Activated CD4-positive, alpha-beta memory T cell treated with anti-CD3 and anti-CD28 coated beads for 36 hours (primary cell): ENCODE measurements around the gene DNLZ. TPM values are rescaled to one million over a fixed set of nuclear protein-coding genes. Genes with fewer than 3 reads are reported as not detected.
"Not testable (repeated sequence)": the region's sequence is repeated elsewhere in the genome, so short reads cannot be mapped to it uniquely, and the experiment has no call there.

Experiments
- CTCF ChIA-PET: fragments of 350-600 bp; sonication (Branson Sonifier 250); formaldehyde crosslinking; loops from one replicate; lab custom pipeline; 2021; ENCODE audit warnings: antibody characterized with exemption, inconsistent platforms; lab: Charles Lee
- POLR2A ChIA-PET: fragments of 350-600 bp; sonication (Branson Sonifier 250); formaldehyde crosslinking; loops from one replicate; lab custom pipeline; 2021; ENCODE audit warnings: antibody characterized with exemption; lab: Charles Lee
- DNase-seq: peaks from one replicate; pipeline ENCODE4 v3.0.0-alpha.2; 2020
- H3K27ac Mint-ChIP-seq: one replicate; pipeline ENCODE4 v1.8.0; 2021; ENCODE audit warnings: mixed read lengths
- H3K27me3 Mint-ChIP-seq: one replicate; pipeline ENCODE4 v1.8.0; 2021; ENCODE audit warnings: mixed read lengths
- H3K36me3 Mint-ChIP-seq: one replicate; pipeline ENCODE4 v1.8.0; 2021; ENCODE audit warnings: mixed read lengths
- H3K4me1 Mint-ChIP-seq: one replicate; pipeline ENCODE4 v1.8.0; 2021; ENCODE audit warnings: low read depth, mixed read lengths
- H3K4me3 Mint-ChIP-seq: one replicate; pipeline ENCODE4 v1.8.0; 2021; ENCODE audit warnings: mild to moderate bottlenecking, mixed read lengths
- H3K9me3 Mint-ChIP-seq: one replicate; pipeline ENCODE4 v1.8.0; 2021; ENCODE audit warnings: mixed read lengths
- intact Hi-C: fragments of 100-400 bp; cut with micrococcal nuclease; formaldehyde crosslinking; loops from one replicate; pipeline ENCODE4 v1.15.1; 2023
- total RNA-seq, 2 experiments: library from RNA; stranded (reverse); gene quantifications; one replicate each; pipeline ENCODE4 v1.2.3, GENCODE V29; 2021

DNLZ gene
- total RNA-seq, result 10 to 100 TPM; 14.5 to 15.2 TPM

GRCh38 chr9:136363106-136363948, at the start of gene DNLZ:
TSS of gene DNLZ (minus strand) at chr9:136363744. CDS start at chr9:136363714, 30 bp downstream.
- POLR2A ChIA-PET, result interaction anchor here (0.8 to 1.6 kb wide), 12 partner anchors 9 to 254 kb away, joined by 3 to 5 read pairs (median 4); partner anchors contain the start of genes ENTR1, GPSM1 and PMPCA
- no peaks in the 10 kb centered on the region for H3K9me3 Mint-ChIP-seq

GRCh38 chr9:136412962-136413361, 49.4 kb upstream of the DNLZ start:
- intact Hi-C loops, result no loop called here
- H3K27ac Mint-ChIP-seq, result no peak overlapping the region
- no peaks in the 10 kb centered on the region for H3K27me3 Mint-ChIP-seq
- H3K36me3 Mint-ChIP-seq, result peaks cover 59% of the 10 kb centered on the region
- H3K4me1 Mint-ChIP-seq, result peaks cover 39% of the 10 kb centered on the region
- DNase-seq, result no peak
- ChIA-PET POLR2A (no interaction called here), CTCF (interaction anchor here (1.2 to 1.5 kb wide), 2 partner anchors 11 to 13 kb away, joined by 3 to 5 read pairs; partner anchors contain the start of gene SNAPC4)
- H3K9me3 Mint-ChIP-seq, result no peaks in the 10 kb centered on the region
- H3K4me3 Mint-ChIP-seq, result no peak overlapping the region

More at GRCh38 chr9:136363106-136363948, at the start of gene DNLZ:
- H3K36me3 Mint-ChIP-seq, result no peaks in the 10 kb centered on the region
- intact Hi-C loops, result loop anchor here (1.0 to 2.0 kb wide), 4 partner anchors 40 to 120 kb away; partner anchors contain the start of genes ENTR1, INPP5E, PMPCA and SEC16A
- peak within 1 kb of the TSS; percentile 88 for H3K27ac Mint-ChIP-seq
- CTCF ChIA-PET, result interaction anchor here (0.6 to 2.4 kb wide), 24 partner anchors 9 to 402 kb away, joined by 3 to 13 read pairs (median 3); partner anchors contain the start of genes SNAPC4 and UBAC1
- peaks cover 9% of the 10 kb centered on the region for H3K4me1 Mint-ChIP-seq
- peak within 1 kb of the TSS; percentile 83 for H3K4me3 Mint-ChIP-seq
- peak; percentile 98 for DNase-seq
- H3K27me3 Mint-ChIP-seq, result no peaks in the 10 kb centered on the region

GRCh38 chr9:136411378-136411777, 47.8 kb upstream of the DNLZ start:
- Mint-ChIP-seq H3K27me3 (no peaks in the 10 kb centered on the region), H3K4me3 (peak overlapping the region; percentile 91), H3K4me1 (peaks cover 50% of the 10 kb centered on the region), H3K27ac (peak overlapping the region; percentile 84), H3K9me3 (no peaks in the 10 kb centered on the region), H3K36me3 (peaks cover 61% of the 10 kb centered on the region)
- POLR2A ChIA-PET, result interaction anchor here (0.9 to 1.8 kb wide), 5 partner anchors 8 to 128 kb away, joined by 3 to 6 read pairs (median 3); partner anchors contain the start of gene DNLZ
- intact Hi-C loops, result loop anchor here (1.0 to 2.0 kb wide), 2 partner anchors 28 to 49 kb away; partner anchors contain the start of genes DNLZ and INPP5E
- CTCF ChIA-PET, result no interaction called here
- no peak for DNase-seq

- ChIA-PET POLR2A (interaction anchor here (0.8 to 1.8 kb wide), 7 partner anchors 7 to 130 kb away, joined by 3 to 7 read pairs (median 3); partner anchors contain the start of gene DNLZ), CTCF (interaction anchor here (1.7 to 1.9 kb wide), 2 partner anchors 10 to 685 kb away, joined by 4 to 19 read pairs; partner anchors contain the start of gene SNAPC4)
- Mint-ChIP-seq H3K36me3 (peaks cover 60% of the 10 kb centered on the region), H3K9me3 (no peaks in the 10 kb centered on the region), H3K27me3 (no peaks in the 10 kb centered on the region), H3K4me3 (peak within 1 kb of the TSS; percentile 91), H3K27ac (peak within 1 kb of the TSS; percentile 94), H3K4me1 (peaks cover 55% of the 10 kb centered on the region)
- peak; percentile 97 for DNase-seq
- intact Hi-C loops, result loop anchor here (1.0 to 2.0 kb wide), 2 partner anchors 29 to 48 kb away; partner anchors contain the start of genes DNLZ and INPP5E
Measured at GRCh38 chr9:136410500-136411287, 47.1 kb upstream of the DNLZ start, which contains the start of the genes ENTR1 and PMPCA. TSS of gene ENTR1 (minus strand) at chr9:136410614. CDS start at chr9:136410397, 217 bp downstream. TSS of gene PMPCA (plus strand) at chr9:136410658. CDS start at chr9:136410669, 11 bp downstream.

- no peaks in the 10 kb centered on the region for H3K9me3 Mint-ChIP-seq
- H3K4me3 Mint-ChIP-seq, result peak overlapping the region; percentile 88
- H3K4me1 Mint-ChIP-seq, result peaks cover 64% of the 10 kb centered on the region
- H3K36me3 Mint-ChIP-seq, result peaks cover 65% of the 10 kb centered on the region
- H3K27me3 Mint-ChIP-seq, result no peaks in the 10 kb centered on the region
- intact Hi-C loops, result loop anchor here (2.0 kb wide), 1 partner anchor 47 kb away; the partner anchor contains the start of gene DNLZ
- POLR2A ChIA-PET, result interaction anchor here (0.7 to 1.8 kb wide), 8 partner anchors 9 to 131 kb away, joined by 3 to 7 read pairs (median 4); partner anchors contain the start of gene DNLZ
- CTCF ChIA-PET, result interaction anchor here (1.0 to 1.9 kb wide), 4 partner anchors 9 to 686 kb away, joined by 3 to 19 read pairs (median 4); partner anchors contain the start of gene SNAPC4
- peak overlapping the region; percentile 94 for H3K27ac Mint-ChIP-seq
- peak; percentile 64 for DNase-seq
Measured at GRCh38 chr9:136409557-136410455, 46.3 kb upstream of the DNLZ start.

- peak; percentile 62 for DNase-seq
- Mint-ChIP-seq H3K4me1 (peaks cover 74% of the 10 kb centered on the region), H3K36me3 (peaks cover 59% of the 10 kb centered on the region), H3K9me3 (no peaks in the 10 kb centered on the region), H3K4me3 (peak overlapping the region; percentile 38), H3K27me3 (no peaks in the 10 kb centered on the region), H3K27ac (peak overlapping the region; percentile 79)
- intact Hi-C loops, result no loop called here
- ChIA-PET POLR2A (no interaction called here), CTCF (no interaction called here)
Measured at GRCh38 chr9:136407911-136408310, 44.4 kb upstream of the DNLZ start.

GRCh38 chr9:136407061-136407460, 43.5 kb upstream of the DNLZ start:
- intact Hi-C loops, result not testable (repeated sequence)
- H3K4me1 Mint-ChIP-seq, result peaks cover 75% of the 10 kb centered on the region

GRCh38 chr9:136405904-136406303, 42.4 kb upstream of the DNLZ start:
- Mint-ChIP-seq H3K36me3 (peaks cover 61% of the 10 kb centered on the region), H3K4me3 (peak overlapping the region; percentile 20), H3K4me1 (peaks cover 67% of the 10 kb centered on the region), H3K27ac (peak overlapping the region; percentile 64)
- DNase-seq, CTCF ChIA-PET, POLR2A ChIA-PET, H3K27me3 Mint-ChIP-seq, H3K9me3 Mint-ChIP-seq: not testable (repeated sequence)
- intact Hi-C loops, result loop anchor here (2.0 kb wide), 1 partner anchor 161 kb away; the partner anchor contains the start of gene QSOX2

More at GRCh38 chr9:136407061-136407460, 43.5 kb upstream of the DNLZ start:
- H3K36me3 Mint-ChIP-seq, result peaks cover 62% of the 10 kb centered on the region
- H3K27me3 Mint-ChIP-seq, H3K9me3 Mint-ChIP-seq, DNase-seq, H3K4me3 Mint-ChIP-seq, POLR2A ChIA-PET: not testable (repeated sequence)
- CTCF ChIA-PET, result interaction anchor here (1.0 kb wide), 1 partner anchor 38 kb away, joined by 3 read pairs; no protein-coding TSS in a partner anchor
- peak overlapping the region; percentile 9 for H3K27ac Mint-ChIP-seq

- H3K4me1 Mint-ChIP-seq, result peaks cover 71% of the 10 kb centered on the region
- H3K36me3 Mint-ChIP-seq, result peaks cover 60% of the 10 kb centered on the region
- no peak for DNase-seq
- no peaks in the 10 kb centered on the region for H3K9me3 Mint-ChIP-seq
- no peaks in the 10 kb centered on the region for H3K27me3 Mint-ChIP-seq
- peak overlapping the region; percentile 96 for H3K27ac Mint-ChIP-seq
- POLR2A ChIA-PET, result no interaction called here
- CTCF ChIA-PET, result no interaction called here
- intact Hi-C loops, result loop anchor here (2.0 kb wide), 1 partner anchor 161 kb away; the partner anchor contains the start of gene QSOX2
- H3K4me3 Mint-ChIP-seq, result peak overlapping the region; percentile 20
Measured at GRCh38 chr9:136405481-136405880, 41.9 kb upstream of the DNLZ start.

- Mint-ChIP-seq H3K4me3 (peak overlapping the region; percentile 65), H3K9me3 (no peaks in the 10 kb centered on the region), H3K36me3 (peaks cover 58% of the 10 kb centered on the region), H3K27me3 (no peaks in the 10 kb centered on the region), H3K27ac (peak overlapping the region; percentile 96), H3K4me1 (peaks cover 70% of the 10 kb centered on the region)
- POLR2A ChIA-PET, result interaction anchor here (0.8 to 1.1 kb wide), 2 partner anchors 28 to 42 kb away, joined by 3 read pairs; partner anchors contain the start of gene DNLZ
- CTCF ChIA-PET, result no interaction called here
- DNase-seq, result no peak
- intact Hi-C loops, result loop anchor here (2.0 to 5.0 kb wide), 2 partner anchors 33 to 160 kb away; partner anchors contain the start of genes INPP5E and QSOX2
Measured at GRCh38 chr9:136404801-136405136, 41.2 kb upstream of the DNLZ start.
